MCF 10A (cell line): ENCODE results near the gene B3GNT9. TPM values are rescaled to one million over a fixed set of nuclear protein-coding genes. Genes with fewer than 3 reads are reported as not detected.

ENCODE experiments used
- BruUV-seq: library from RNA; stranded (reverse); fragments of 400-500 nt; replicated peaks from 2 replicates; lab custom pipeline; 2021; lab: Mats Ljungman, UMichigan
- CTCF ChIA-PET: fragments of 300-600 bp; sonication (Branson Sonifier 250); formaldehyde crosslinking; extraction: SDS; loops from one replicate; lab custom pipeline; 2021; ENCODE audit warnings: antibody characterized with exemption, inconsistent platforms; lab: Yijun Ruan, JAX
- POLR2A ChIA-PET: fragments of 300-600, 350-650 bp; sonication (Branson Sonifier 250); formaldehyde crosslinking; extraction: SDS; loops from one replicate; lab custom pipeline; 2020; ENCODE audit warnings: antibody characterized with exemption, inconsistent platforms; lab: Yijun Ruan, JAX
- DNase-seq: peaks from one replicate; pipeline ENCODE4 v3.0.0-alpha.2; 2018; ENCODE audit not compliant: unreplicated experiment
- H3K27ac Mint-ChIP-seq: one replicate; pipeline ENCODE4 v1.8.0; 2022; ENCODE audit warnings: mild to moderate bottlenecking, low read depth, mixed read lengths; ENCODE audit not compliant: unreplicated experiment
- H3K27me3 Mint-ChIP-seq: one replicate; pipeline ENCODE4 v1.8.0; 2022; ENCODE audit warnings: mixed read lengths; ENCODE audit not compliant: insufficient read depth, unreplicated experiment
- H3K36me3 Mint-ChIP-seq: one replicate; pipeline ENCODE4 v1.8.0; 2022; ENCODE audit warnings: mild to moderate bottlenecking, moderate library complexity, mixed read lengths; ENCODE audit not compliant: insufficient read depth, unreplicated experiment
- H3K4me1 Mint-ChIP-seq: one replicate; pipeline ENCODE4 v1.8.0; 2022; ENCODE audit warnings: mixed read lengths; ENCODE audit not compliant: insufficient read depth, unreplicated experiment
- H3K4me3 Mint-ChIP-seq: one replicate; pipeline ENCODE4 v1.8.0; 2022; ENCODE audit warnings: mild to moderate bottlenecking, moderate library complexity, mixed read lengths; ENCODE audit not compliant: unreplicated experiment
- H3K9me3 Mint-ChIP-seq: one replicate; pipeline ENCODE4 v1.8.0; 2022; ENCODE audit warnings: mixed read lengths; ENCODE audit not compliant: unreplicated experiment
- CTCF ChIP-seq: fragments of 200-600 bp; IDR thresholded peaks from one replicate; pipeline ENCODE4 v1.8.0; 2022; ENCODE audit warnings: antibody characterized with exemption, mild to moderate bottlenecking; ENCODE audit not compliant: unreplicated experiment
- intact Hi-C: fragments of 100-400 bp; cut with micrococcal nuclease; formaldehyde crosslinking; loops from 2 replicates; pipeline ENCODE4 v1.14.1; 2022
- total RNA-seq: library from RNA; stranded (reverse); gene quantifications from 2 replicates; pipeline ENCODE4 v1.2.3, GENCODE V29; 2022

B3GNT9 gene
- total RNA-seq, 1 experiment from 2014 or later = 0.84 TPM

DNA sequence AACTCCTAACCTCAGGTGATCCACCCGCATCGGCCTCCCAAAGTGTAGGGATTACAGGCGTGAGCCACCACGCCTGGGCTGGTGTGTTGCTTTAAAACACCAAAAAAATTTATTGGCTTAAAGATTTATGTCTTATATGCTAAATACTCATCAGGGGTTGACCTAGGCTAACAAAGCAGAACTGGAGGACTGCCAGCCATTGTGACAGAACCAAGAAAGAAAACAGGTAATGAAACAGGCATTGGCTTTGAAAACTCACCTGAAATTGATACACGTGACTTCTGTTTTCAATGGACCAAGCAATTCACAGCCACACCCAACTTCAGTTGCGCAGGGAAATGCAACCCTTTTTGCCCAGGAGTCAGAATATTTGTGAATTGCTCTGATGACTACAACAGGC, 46.0 kb downstream of the B3GNT9 start:
- intact Hi-C loops = no loop called here
- no peak overlapping the region for H3K27ac Mint-ChIP-seq
- peaks cover 9% of the 10 kb centered on the region for H3K4me1 Mint-ChIP-seq
- H3K4me3 Mint-ChIP-seq = no peak overlapping the region
- peaks cover 11% of the 10 kb centered on the region for H3K36me3 Mint-ChIP-seq
- H3K9me3 Mint-ChIP-seq = no peaks in the 10 kb centered on the region
- no peak for TF ChIP-seq CTCF
- H3K27me3 Mint-ChIP-seq = no peaks in the 10 kb centered on the region
- BruUV-seq = no TSS peak
- DNase-seq = peak; percentile 34
- CTCF ChIA-PET = interaction anchor here (0.6 to 2.2 kb wide), 6 partner anchors 37 to 1933 kb away, joined by 3 to 5 read pairs (median 4); partner anchors contain the start of gene ELMO3
- POLR2A ChIA-PET = interaction anchor here (0.7 to 1.0 kb wide), 3 partner anchors 11 to 75 kb away, joined by 3 to 5 read pairs (median 4); partner anchors contain the start of genes FBXL8 and TRADD

DNA sequence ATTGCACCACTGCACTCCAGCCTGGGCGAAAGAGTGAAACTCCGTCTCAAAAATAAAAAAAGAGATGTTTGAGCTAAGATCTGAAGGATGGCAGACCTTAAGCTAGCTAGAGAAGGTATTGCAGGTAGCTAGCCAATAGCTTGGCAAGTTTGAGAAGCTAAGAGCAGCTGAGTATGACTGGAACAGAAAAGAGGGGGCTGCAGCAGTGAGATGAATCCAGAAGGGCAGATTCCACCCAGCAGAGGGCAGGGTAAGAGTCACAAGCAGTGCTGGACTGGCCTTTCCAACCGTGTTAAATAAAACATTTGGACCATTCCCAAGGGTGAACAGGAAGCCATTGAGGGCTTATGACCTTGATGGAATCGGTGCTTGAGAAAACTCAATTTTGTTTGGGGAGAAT, 46.7 kb downstream of the B3GNT9 start:
- peak; percentile 18 for TF ChIP-seq CTCF
- Mint-ChIP-seq H3K27me3 (no peaks in the 10 kb centered on the region), H3K9me3 (no peaks in the 10 kb centered on the region), H3K27ac (peak overlapping the region; percentile 49), H3K36me3 (peaks cover 11% of the 10 kb centered on the region), H3K4me1 (peaks cover 9% of the 10 kb centered on the region), H3K4me3 (no peak overlapping the region)
- BruUV-seq = no TSS peak
- intact Hi-C loops = no loop called here
- CTCF ChIA-PET = interaction anchor here (0.6 to 1.6 kb wide), 11 partner anchors 34 to 213 kb away, joined by 3 to 5 read pairs (median 3); no protein-coding TSS in a partner anchor
- DNase-seq = no peak
- POLR2A ChIA-PET = interaction anchor here (0.9 to 1.4 kb wide), 5 partner anchors 12 to 207 kb away, joined by 3 to 5 read pairs (median 3); no protein-coding TSS in a partner anchor

GRCh38 chr16:67101311-67102082, 49.3 kb downstream of the B3GNT9 start:
- ChIA-PET POLR2A (interaction anchor here (0.8 to 1.4 kb wide), 4 partner anchors 19 to 205 kb away, joined by 3 to 5 read pairs (median 4); no protein-coding TSS in a partner anchor), CTCF (interaction anchor here (0.5 to 4.1 kb wide), 32 partner anchors 9 to 324 kb away, joined by 3 to 45 read pairs (median 4); partner anchors contain the start of genes CES4A, FBXL8, PHAF1 and TRADD)
- no peak overlapping the region for H3K27ac Mint-ChIP-seq
- no TSS peak for BruUV-seq
- intact Hi-C loops = loop anchor here (1.0 kb wide), 2 partner anchors 83 to 124 kb away; no protein-coding TSS in a partner anchor
- peaks cover 7% of the 10 kb centered on the region for H3K4me1 Mint-ChIP-seq
- peaks cover 18% of the 10 kb centered on the region for H3K36me3 Mint-ChIP-seq
- H3K4me3 Mint-ChIP-seq = no peak overlapping the region
- H3K27me3 Mint-ChIP-seq = no peaks in the 10 kb centered on the region
- DNase-seq = no peak
- no peak for TF ChIP-seq CTCF
- H3K9me3 Mint-ChIP-seq = no peaks in the 10 kb centered on the region
